ENCODE measurements around the gene NT5DC3.

DNA sequence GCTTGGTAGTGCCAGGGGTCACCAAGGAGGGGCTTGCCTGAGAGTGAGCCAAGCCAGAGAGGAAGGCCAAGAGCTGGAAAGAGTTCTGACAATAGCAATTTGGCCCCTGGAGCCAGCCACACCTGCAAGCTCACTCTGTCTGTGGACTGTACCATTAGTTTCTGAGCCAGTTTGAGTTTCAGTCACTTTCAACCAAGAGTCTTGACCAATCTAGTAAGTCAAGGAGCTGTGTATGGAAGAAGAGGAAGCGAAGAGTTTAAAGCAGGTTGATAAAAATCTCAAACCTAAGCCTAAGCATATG lies 38.5 kb downstream of the NT5DC3 start:
- TF ChIP-seq, protein P1, sequence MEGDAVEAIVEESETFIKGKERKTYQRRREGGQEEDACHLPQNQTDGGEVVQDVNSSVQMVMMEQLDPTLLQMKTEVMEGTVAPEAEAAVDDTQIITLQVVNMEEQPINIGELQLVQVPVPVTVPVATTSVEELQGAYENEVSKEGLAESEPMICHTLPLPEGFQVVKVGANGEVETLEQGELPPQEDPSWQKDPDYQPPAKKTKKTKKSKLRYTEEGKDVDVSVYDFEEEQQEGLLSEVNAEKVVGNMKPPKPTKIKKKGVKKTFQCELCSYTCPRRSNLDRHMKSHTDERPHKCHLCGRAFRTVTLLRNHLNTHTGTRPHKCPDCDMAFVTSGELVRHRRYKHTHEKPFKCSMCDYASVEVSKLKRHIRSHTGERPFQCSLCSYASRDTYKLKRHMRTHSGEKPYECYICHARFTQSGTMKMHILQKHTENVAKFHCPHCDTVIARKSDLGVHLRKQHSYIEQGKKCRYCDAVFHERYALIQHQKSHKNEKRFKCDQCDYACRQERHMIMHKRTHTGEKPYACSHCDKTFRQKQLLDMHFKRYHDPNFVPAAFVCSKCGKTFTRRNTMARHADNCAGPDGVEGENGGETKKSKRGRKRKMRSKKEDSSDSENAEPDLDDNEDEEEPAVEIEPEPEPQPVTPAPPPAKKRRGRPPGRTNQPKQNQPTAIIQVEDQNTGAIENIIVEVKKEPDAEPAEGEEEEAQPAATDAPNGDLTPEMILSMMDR (IDR thresholded peaks at IDR 0.05): no peak
- TF ChIP-seq POLR2A (IDR thresholded peaks at IDR 0.05): no peak
